ENCODE results near the gene RXRG. TPM values are rescaled to one million over a fixed set of nuclear protein-coding genes. Genes with fewer than 3 reads are reported as not detected.

The RXRG gene
- total RNA-seq, 1 experiment from 2014 or later: not detected

DNA sequence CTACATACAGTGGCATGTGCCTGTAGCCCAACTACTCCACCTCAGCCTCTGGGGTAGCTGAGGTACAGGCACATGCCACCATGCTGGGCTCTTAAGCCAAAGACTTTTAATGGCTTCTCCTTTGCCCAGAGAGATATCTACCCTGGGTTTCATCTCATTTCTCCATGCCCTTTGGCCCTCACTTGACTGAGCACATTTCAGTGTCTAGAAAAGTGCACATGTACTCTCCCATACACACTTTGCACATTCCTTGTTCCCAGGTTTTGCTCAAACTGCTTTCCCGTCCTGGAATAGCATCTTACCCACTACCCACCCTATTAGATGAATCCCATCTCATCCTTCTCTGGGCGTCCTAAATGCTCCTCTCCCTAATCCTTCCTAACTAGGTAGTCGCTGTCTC is 10.2 kb upstream of the RXRG start:
- no peak overlapping the region for H3K56ac ChIP-seq (ENCODE audit: insufficient read length, low read depth, low read length)
- H2BK120ac ChIP-seq (ENCODE audit: low read depth, low read length, poor library complexity, severe bottlenecking): no peak overlapping the region
- no peak overlapping the region for H3K4me2 ChIP-seq (ENCODE audit: insufficient read depth, insufficient read length, low read length)
- H3K4me1 ChIP-seq (ENCODE audit: insufficient read depth, low read length): no peaks in the 10 kb centered on the region
- H2BK12ac ChIP-seq (ENCODE audit: insufficient read length, low read depth, low read length): no peak overlapping the region
- no peak overlapping the region for H2BK20ac ChIP-seq (ENCODE audit: low read depth, low read length, poor library complexity, severe bottlenecking)
- H3K27ac ChIP-seq (ENCODE audit: insufficient read length, low read depth, low read length): no peak overlapping the region
- Mint-ChIP-seq H3K9me3 (peaks cover 0 to 2% of the 10 kb centered on the region in 2 experiments; a peak in 2 of 5 replicates), H3K27me3 (ENCODE audit: low read depth) (peaks cover 29% of the 10 kb centered on the region), H3K4me1 (no peaks in the 10 kb centered on the region; a peak in 1 of 4 replicates), H3K27ac (no peak overlapping the region), H3K36me3 (ENCODE audit: insufficient read depth in 1 of 3, low read depth in 3 of 3) (no peaks in the 10 kb centered on the region), H3K4me3 (no peak overlapping the region)
- no peaks in the 10 kb centered on the region for H3K79me2 ChIP-seq (ENCODE audit: insufficient read depth, low read length)
- H2BK5ac ChIP-seq (ENCODE audit: insufficient read length, low read length): no peak overlapping the region
- no peak overlapping the region for H2AK5ac ChIP-seq (ENCODE audit: insufficient read length, low read length)
- H3K79me1 ChIP-seq (ENCODE audit: insufficient read depth, low read depth, low read length, poor library complexity, severe bottlenecking): no peaks in the 10 kb centered on the region
- H3K23ac ChIP-seq (ENCODE audit: insufficient read length, low read depth, low read length): no peak overlapping the region
- H3K18ac ChIP-seq (ENCODE audit: insufficient read length, low read depth, low read length): no peak overlapping the region
- H3K4ac ChIP-seq (ENCODE audit: low read depth, low read length): no peak overlapping the region
- H3T11ph ChIP-seq (ENCODE audit: low read length): no peak overlapping the region
- H3K9me3 ChIP-seq (ENCODE audit: control insufficient read depth, low read depth, low read length): no peaks in the 10 kb centered on the region
- H2AFZ ChIP-seq (ENCODE audit: low read length): no peak overlapping the region
- H4K5ac ChIP-seq (ENCODE audit: insufficient read length, low read depth, low read length): no peak overlapping the region
- TF ChIP-seq, protein P1, sequence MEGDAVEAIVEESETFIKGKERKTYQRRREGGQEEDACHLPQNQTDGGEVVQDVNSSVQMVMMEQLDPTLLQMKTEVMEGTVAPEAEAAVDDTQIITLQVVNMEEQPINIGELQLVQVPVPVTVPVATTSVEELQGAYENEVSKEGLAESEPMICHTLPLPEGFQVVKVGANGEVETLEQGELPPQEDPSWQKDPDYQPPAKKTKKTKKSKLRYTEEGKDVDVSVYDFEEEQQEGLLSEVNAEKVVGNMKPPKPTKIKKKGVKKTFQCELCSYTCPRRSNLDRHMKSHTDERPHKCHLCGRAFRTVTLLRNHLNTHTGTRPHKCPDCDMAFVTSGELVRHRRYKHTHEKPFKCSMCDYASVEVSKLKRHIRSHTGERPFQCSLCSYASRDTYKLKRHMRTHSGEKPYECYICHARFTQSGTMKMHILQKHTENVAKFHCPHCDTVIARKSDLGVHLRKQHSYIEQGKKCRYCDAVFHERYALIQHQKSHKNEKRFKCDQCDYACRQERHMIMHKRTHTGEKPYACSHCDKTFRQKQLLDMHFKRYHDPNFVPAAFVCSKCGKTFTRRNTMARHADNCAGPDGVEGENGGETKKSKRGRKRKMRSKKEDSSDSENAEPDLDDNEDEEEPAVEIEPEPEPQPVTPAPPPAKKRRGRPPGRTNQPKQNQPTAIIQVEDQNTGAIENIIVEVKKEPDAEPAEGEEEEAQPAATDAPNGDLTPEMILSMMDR (conservative IDR thresholded peaks at IDR 0.05): no peak
- no peak overlapping the region for H3K14ac ChIP-seq (ENCODE audit: insufficient read depth, low read length)
- no peak overlapping the region for H4K91ac ChIP-seq (ENCODE audit: insufficient read length, low read depth, low read length)
- WGBS (ENCODE audit: extremely low coverage, insufficient read length, low lambda C conversion rate): no CpG with 5 or more reads among the region's 3 CpGs
- no peak overlapping the region for H4K8ac ChIP-seq (replicated peaks; ENCODE audit: insufficient read length, low read depth, low read length)
- no peaks in the 10 kb centered on the region for H4K20me1 ChIP-seq (ENCODE audit: control insufficient read depth, insufficient read depth, insufficient read length)
- DNase-seq: no peak
- no peaks in the 10 kb centered on the region for H3K27me3 ChIP-seq (ENCODE audit: insufficient read depth, low read length)
- no peak overlapping the region for H3K9ac ChIP-seq (ENCODE audit: extremely low read depth, insufficient read length, low read length)
- H2BK15ac ChIP-seq (ENCODE audit: low read depth, low read length): no peak overlapping the region
- H3K23me2 ChIP-seq (ENCODE audit: insufficient read length, low read depth, low read length, poor library complexity, severe bottlenecking): no peaks in the 10 kb centered on the region

Measured in H9 (cell line).